ENCODE measurements around the gene SUFU.
A peak's percentile ranks its signal among the peaks of the same experiment; 100 is the strongest.

The SUFU gene

GRCh38 chr10:102673819-102674511, 170.2 kb downstream of the SUFU start:
- H3K9ac ChIP-seq (ENCODE audit: low read length in 5 of 5): peak overlapping the region in 4 of 5 donors; percentile 25 to 81 (median 52)
- no peaks in the 10 kb centered on the region for H3K27me3 ChIP-seq (ENCODE audit: control insufficient read depth in 5 of 5, insufficient read depth in 4 of 5, low read length in 5 of 5)
- H3K27ac ChIP-seq (ENCODE audit: low read depth, low read length): peak overlapping the region; percentile 65
- H3K4me3 ChIP-seq (ENCODE audit: low read depth in 1 of 5, low read length in 5 of 5): peak overlapping the region; percentile 54 to 71 (median 62)
- peaks cover 10 to 60% (median 43%) of the 10 kb centered on the region in 5 donors for H3K4me1 ChIP-seq (ENCODE audit: control insufficient read depth in 5 of 5, insufficient read depth in 5 of 5, low read length in 5 of 5)
- no peaks in the 10 kb centered on the region for H3K9me3 ChIP-seq (ENCODE audit: control insufficient read depth in 5 of 5, low read length in 5 of 5)
- H3K36me3 ChIP-seq (ENCODE audit: control insufficient read depth in 5 of 5, insufficient read depth in 5 of 5, low read length in 5 of 5): no peaks in the 10 kb centered on the region

GRCh38 chr10:102674566-102674965, 170.8 kb downstream of the SUFU start:
- Histone ChIP-seq H3K4me1 (ENCODE audit: control insufficient read depth in 5 of 5, insufficient read depth in 5 of 5, low read length in 5 of 5) (peaks cover 10 to 59% (median 41%) of the 10 kb centered on the region in 5 donors), H3K9me3 (ENCODE audit: control insufficient read depth in 5 of 5, low read length in 5 of 5) (no peaks in the 10 kb centered on the region), H3K27ac (ENCODE audit: low read depth, low read length) (peak overlapping the region; percentile 65), H3K27me3 (ENCODE audit: control insufficient read depth in 5 of 5, insufficient read depth in 4 of 5, low read length in 5 of 5) (no peaks in the 10 kb centered on the region), H3K36me3 (ENCODE audit: control insufficient read depth in 5 of 5, insufficient read depth in 5 of 5, low read length in 5 of 5) (no peaks in the 10 kb centered on the region), H3K4me3 (ENCODE audit: low read depth in 1 of 5, low read length in 5 of 5) (peak overlapping the region; percentile 54 to 71 (median 62)), H3K9ac (ENCODE audit: low read length in 5 of 5) (peak overlapping the region in 3 of 5 donors; percentile 1 to 30 (median 28))

GRCh38 chr10:102675011-102675665, 171.4 kb downstream of the SUFU start:
- peak overlapping the region; percentile 65 for H3K27ac ChIP-seq (ENCODE audit: low read depth, low read length)
- H3K9me3 ChIP-seq (ENCODE audit: control insufficient read depth in 5 of 5, low read length in 5 of 5): no peaks in the 10 kb centered on the region
- peak overlapping the region in 2 of 5 donors; percentile 54 to 59 for H3K4me3 ChIP-seq (ENCODE audit: low read depth in 1 of 5, low read length in 5 of 5)
- H3K4me1 ChIP-seq (ENCODE audit: control insufficient read depth in 5 of 5, insufficient read depth in 5 of 5, low read length in 5 of 5): peaks cover 10 to 54% (median 37%) of the 10 kb centered on the region in 5 donors
- H3K36me3 ChIP-seq (ENCODE audit: control insufficient read depth in 5 of 5, insufficient read depth in 5 of 5, low read length in 5 of 5): no peaks in the 10 kb centered on the region
- H3K27me3 ChIP-seq (ENCODE audit: control insufficient read depth in 5 of 5, insufficient read depth in 4 of 5, low read length in 5 of 5): no peaks in the 10 kb centered on the region
- H3K9ac ChIP-seq (ENCODE audit: low read length in 5 of 5): peak overlapping the region in 2 of 5 donors; percentile 15 to 30

GRCh38 chr10:102675666-102676533, 172.1 kb downstream of the SUFU start:
- Histone ChIP-seq H3K27ac (ENCODE audit: low read depth, low read length) (no peak overlapping the region), H3K4me1 (ENCODE audit: control insufficient read depth in 5 of 5, insufficient read depth in 5 of 5, low read length in 5 of 5) (peaks cover 10 to 54% (median 37%) of the 10 kb centered on the region in 5 donors), H3K27me3 (ENCODE audit: control insufficient read depth in 5 of 5, insufficient read depth in 4 of 5, low read length in 5 of 5) (no peaks in the 10 kb centered on the region), H3K36me3 (ENCODE audit: control insufficient read depth in 5 of 5, insufficient read depth in 5 of 5, low read length in 5 of 5) (no peaks in the 10 kb centered on the region), H3K4me3 (ENCODE audit: low read depth in 1 of 5, low read length in 5 of 5) (no peak overlapping the region), H3K9me3 (ENCODE audit: control insufficient read depth in 5 of 5, low read length in 5 of 5) (no peaks in the 10 kb centered on the region), H3K9ac (ENCODE audit: low read length in 5 of 5) (no peak overlapping the region)

- Histone ChIP-seq H3K9me3 (ENCODE audit: control insufficient read depth in 5 of 5, low read length in 5 of 5) (no peaks in the 10 kb centered on the region), H3K36me3 (ENCODE audit: control insufficient read depth in 5 of 5, insufficient read depth in 5 of 5, low read length in 5 of 5) (peaks cover 0 to 5% (median 0%) of the 10 kb centered on the region in 5 donors), H3K4me1 (ENCODE audit: control insufficient read depth in 5 of 5, insufficient read depth in 5 of 5, low read length in 5 of 5) (peaks cover 10 to 54% (median 37%) of the 10 kb centered on the region in 5 donors), H3K9ac (ENCODE audit: low read length in 5 of 5) (no peak overlapping the region), H3K27me3 (ENCODE audit: control insufficient read depth in 5 of 5, insufficient read depth in 4 of 5, low read length in 5 of 5) (no peaks in the 10 kb centered on the region), H3K27ac (ENCODE audit: low read depth, low read length) (no peak overlapping the region), H3K4me3 (ENCODE audit: low read depth in 1 of 5, low read length in 5 of 5) (no peak overlapping the region)
Measured at GRCh38 chr10:102676534-102677315, 173.0 kb downstream of the SUFU start.

GRCh38 chr10:102677331-102678067, 173.7 kb downstream of the SUFU start:
- peaks cover 0 to 11% (median 5%) of the 10 kb centered on the region in 5 donors for H3K36me3 ChIP-seq (ENCODE audit: control insufficient read depth in 5 of 5, insufficient read depth in 5 of 5, low read length in 5 of 5)
- no peak overlapping the region for H3K4me3 ChIP-seq (ENCODE audit: low read depth in 1 of 5, low read length in 5 of 5)
- no peak overlapping the region for H3K9ac ChIP-seq (ENCODE audit: low read length in 5 of 5)

GRCh38 chr10:102678068-102678400, 174.3 kb downstream of the SUFU start:
- Histone ChIP-seq H3K36me3 (ENCODE audit: control insufficient read depth in 5 of 5, insufficient read depth in 5 of 5, low read length in 5 of 5) (peaks cover 0 to 11% (median 5%) of the 10 kb centered on the region in 5 donors), H3K9me3 (ENCODE audit: control insufficient read depth in 5 of 5, low read length in 5 of 5) (no peaks in the 10 kb centered on the region), H3K4me1 (ENCODE audit: control insufficient read depth in 5 of 5, insufficient read depth in 5 of 5, low read length in 5 of 5) (peaks cover 10 to 50% (median 37%) of the 10 kb centered on the region in 5 donors), H3K27me3 (ENCODE audit: control insufficient read depth in 5 of 5, insufficient read depth in 4 of 5, low read length in 5 of 5) (no peaks in the 10 kb centered on the region), H3K9ac (ENCODE audit: low read length in 5 of 5) (no peak overlapping the region), H3K4me3 (ENCODE audit: low read depth in 1 of 5, low read length in 5 of 5) (no peak overlapping the region), H3K27ac (ENCODE audit: low read depth, low read length) (no peak overlapping the region)

More at GRCh38 chr10:102677331-102678067, 173.7 kb downstream of the SUFU start:
- no peaks in the 10 kb centered on the region for H3K9me3 ChIP-seq (ENCODE audit: control insufficient read depth in 5 of 5, low read length in 5 of 5)
- peaks cover 10 to 54% (median 37%) of the 10 kb centered on the region in 5 donors for H3K4me1 ChIP-seq (ENCODE audit: control insufficient read depth in 5 of 5, insufficient read depth in 5 of 5, low read length in 5 of 5)
- no peak overlapping the region for H3K27ac ChIP-seq (ENCODE audit: low read depth, low read length)
- no peaks in the 10 kb centered on the region for H3K27me3 ChIP-seq (ENCODE audit: control insufficient read depth in 5 of 5, insufficient read depth in 4 of 5, low read length in 5 of 5)

GRCh38 chr10:102678842-102679289, 175.1 kb downstream of the SUFU start:
- Histone ChIP-seq H3K9me3 (ENCODE audit: control insufficient read depth in 5 of 5, low read length in 5 of 5) (no peaks in the 10 kb centered on the region), H3K27ac (ENCODE audit: low read depth, low read length) (no peak overlapping the region), H3K4me3 (ENCODE audit: low read depth in 1 of 5, low read length in 5 of 5) (peak overlapping the region in 2 of 5 donors; percentile 12 to 51), H3K36me3 (ENCODE audit: control insufficient read depth in 5 of 5, insufficient read depth in 5 of 5, low read length in 5 of 5) (peaks cover 0 to 11% (median 5%) of the 10 kb centered on the region in 5 donors), H3K4me1 (ENCODE audit: control insufficient read depth in 5 of 5, insufficient read depth in 5 of 5, low read length in 5 of 5) (peaks cover 8 to 41% (median 28%) of the 10 kb centered on the region in 5 donors), H3K9ac (ENCODE audit: low read length in 5 of 5) (peak overlapping the region in 1 of 5 donors; percentile 17), H3K27me3 (ENCODE audit: control insufficient read depth in 5 of 5, insufficient read depth in 4 of 5, low read length in 5 of 5) (no peaks in the 10 kb centered on the region)

GRCh38 chr10:102679596-102679995, 175.8 kb downstream of the SUFU start:
- H3K4me1 ChIP-seq (ENCODE audit: control insufficient read depth in 5 of 5, insufficient read depth in 5 of 5, low read length in 5 of 5): peaks cover 2 to 34% (median 21%) of the 10 kb centered on the region in 5 donors
- H3K9me3 ChIP-seq (ENCODE audit: control insufficient read depth in 5 of 5, low read length in 5 of 5): no peaks in the 10 kb centered on the region
- H3K27me3 ChIP-seq (ENCODE audit: control insufficient read depth in 5 of 5, insufficient read depth in 4 of 5, low read length in 5 of 5): no peaks in the 10 kb centered on the region
- H3K27ac ChIP-seq (ENCODE audit: low read depth, low read length): no peak overlapping the region
- H3K36me3 ChIP-seq (ENCODE audit: control insufficient read depth in 5 of 5, insufficient read depth in 5 of 5, low read length in 5 of 5): peaks cover 0 to 11% (median 5%) of the 10 kb centered on the region in 5 donors
- H3K4me3 ChIP-seq (ENCODE audit: low read depth in 1 of 5, low read length in 5 of 5): no peak overlapping the region
- H3K9ac ChIP-seq (ENCODE audit: low read length in 5 of 5): no peak overlapping the region
